Myocyte (in vitro differentiated cells): ENCODE data around the gene TMEM132C. TPM values are rescaled to one million over a fixed set of nuclear protein-coding genes. Genes with fewer than 3 reads are reported as not detected.

Experiments used
- DNase-seq: peaks from one replicate; pipeline ENCODE4 v3.0.0-alpha.2; 2012; ENCODE audit warnings: low read depth
- total RNA-seq: library from RNA; depleted of rRNA; stranded (reverse); fragments of >200 nt; gene quantifications from 2 replicates; pipeline ENCODE4 v1.2.3, GENCODE V29; 2014

Gene TMEM132C
- total RNA-seq, 1 donor from 2014 or later: not detected

- DNase-seq: no peak
These were observed 339.6 kb downstream of the TMEM132C start for GRCh38 chr12:128606538-128606937.

- no peak for DNase-seq
These were observed 340.0 kb downstream of the TMEM132C start for GRCh38 chr12:128606970-128607369.

DNA sequence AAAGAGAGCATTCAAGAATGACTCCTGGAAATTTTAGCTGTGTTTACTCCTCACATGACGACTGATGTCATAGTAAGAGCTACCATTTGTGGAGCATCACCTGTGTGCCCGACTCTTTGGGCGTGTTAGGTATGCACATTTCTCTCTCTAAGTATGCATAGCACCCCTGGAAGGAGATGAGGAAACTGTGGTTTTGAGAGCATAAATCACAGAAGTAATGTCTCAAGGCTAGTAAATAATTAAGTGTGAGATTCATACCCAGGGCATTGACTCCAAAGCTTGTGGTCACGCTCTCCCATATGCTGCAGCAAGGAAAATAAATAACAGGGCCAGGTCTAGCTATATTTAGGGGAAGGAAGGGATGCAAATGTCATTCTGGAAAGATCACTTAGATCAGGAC is 340.7 kb downstream of the TMEM132C start:
- no peak for DNase-seq

DNA sequence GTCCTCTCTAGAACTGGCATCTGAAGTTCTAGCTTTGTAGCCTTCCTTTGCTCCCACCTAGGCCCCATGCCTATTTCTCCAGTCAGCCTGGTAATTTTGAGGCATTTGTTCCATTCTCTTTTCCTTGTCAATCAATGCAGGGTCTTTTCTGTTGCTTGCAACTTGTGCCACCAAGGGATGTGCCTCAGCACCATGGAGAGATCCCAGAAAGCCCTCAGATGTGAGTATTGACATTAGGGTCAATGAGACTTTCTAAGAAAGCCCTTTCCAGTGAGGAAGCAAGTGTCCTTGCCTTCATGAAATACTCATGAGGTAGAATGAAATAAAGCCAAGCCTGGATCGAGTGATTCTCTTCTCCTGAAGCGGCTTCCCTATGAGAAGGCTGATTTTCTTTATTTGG is 342.9 kb downstream of the TMEM132C start:
- no peak for DNase-seq

DNA sequence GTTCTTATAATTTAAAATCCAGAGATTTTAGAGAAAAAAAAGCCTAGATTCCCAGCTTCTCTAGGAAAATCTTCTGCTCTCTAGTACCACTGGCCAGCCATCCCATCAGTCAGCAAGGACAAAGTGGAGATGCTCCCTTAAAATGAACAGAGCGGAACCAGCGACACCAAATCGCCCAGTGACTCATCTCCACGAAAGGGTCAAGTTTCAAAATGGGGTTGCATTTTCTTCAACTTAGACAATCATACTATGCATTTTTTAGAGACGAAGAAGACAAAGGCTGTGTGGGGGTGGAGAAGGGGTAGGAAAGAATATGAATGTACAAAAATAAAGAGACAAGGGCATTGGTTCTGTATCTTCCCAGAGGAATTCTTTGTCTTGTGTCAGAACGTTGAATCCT is 344.8 kb downstream of the TMEM132C start:
- no peak for DNase-seq

GRCh38 chr12:128612150-128612850 is 345.3 kb downstream of the TMEM132C start:
- no peak for DNase-seq

GRCh38 chr12:128613837-128614590 is 347.0 kb downstream of the TMEM132C start:
- DNase-seq: no peak

- no peak for DNase-seq
These were observed 350.4 kb downstream of the TMEM132C start for GRCh38 chr12:128617304-128617833.

GRCh38 chr12:128619263-128619662 is 352.3 kb downstream of the TMEM132C start:
- DNase-seq: no peak

GRCh38 chr12:128621304-128621703 is 354.3 kb downstream of the TMEM132C start:
- no peak for DNase-seq

DNA sequence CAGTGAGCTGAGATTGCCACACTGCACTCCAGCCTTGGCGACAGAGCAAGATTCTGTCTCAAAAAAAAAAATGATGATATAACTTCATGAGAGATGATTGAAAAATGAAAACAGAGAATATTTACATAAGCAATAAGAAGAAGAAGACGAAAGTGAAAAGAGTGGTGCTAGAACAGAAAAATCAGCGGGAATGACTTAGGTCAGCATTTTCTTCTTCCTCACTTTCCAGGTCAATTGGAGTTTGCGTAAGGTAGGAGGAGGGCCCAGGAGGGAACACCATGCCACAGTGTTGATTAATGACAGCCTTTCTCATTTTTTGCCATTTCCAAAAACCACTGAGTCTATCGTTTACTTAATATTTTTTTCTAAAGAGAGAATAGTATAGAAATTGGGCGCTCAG is 356.8 kb downstream of the TMEM132C start:
- DNase-seq: no peak

- no peak for DNase-seq
These were observed 359.9 kb downstream of the TMEM132C start for GRCh38 chr12:128626808-128627320.

DNA sequence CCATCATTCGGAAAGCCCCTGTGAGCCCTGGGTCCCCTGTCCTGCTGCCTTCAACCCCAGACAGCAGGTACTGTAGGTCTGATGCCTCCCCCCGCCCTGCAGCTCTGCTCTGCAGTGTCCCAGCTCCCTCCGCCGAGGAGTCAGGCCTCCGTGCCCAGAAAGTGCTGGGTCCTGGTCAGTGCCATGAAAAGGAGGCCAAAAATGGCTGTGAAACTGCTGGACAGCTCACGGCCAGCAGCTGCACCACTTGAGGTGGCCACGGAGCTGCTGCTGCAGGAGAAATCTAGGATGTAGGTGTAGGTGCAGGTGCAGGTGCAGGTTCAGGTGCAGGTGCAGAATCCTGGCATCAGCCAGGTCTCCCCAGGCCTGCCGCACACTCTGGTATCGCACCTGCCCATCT is 360.7 kb downstream of the TMEM132C start:
- DNase-seq: no peak

DNA sequence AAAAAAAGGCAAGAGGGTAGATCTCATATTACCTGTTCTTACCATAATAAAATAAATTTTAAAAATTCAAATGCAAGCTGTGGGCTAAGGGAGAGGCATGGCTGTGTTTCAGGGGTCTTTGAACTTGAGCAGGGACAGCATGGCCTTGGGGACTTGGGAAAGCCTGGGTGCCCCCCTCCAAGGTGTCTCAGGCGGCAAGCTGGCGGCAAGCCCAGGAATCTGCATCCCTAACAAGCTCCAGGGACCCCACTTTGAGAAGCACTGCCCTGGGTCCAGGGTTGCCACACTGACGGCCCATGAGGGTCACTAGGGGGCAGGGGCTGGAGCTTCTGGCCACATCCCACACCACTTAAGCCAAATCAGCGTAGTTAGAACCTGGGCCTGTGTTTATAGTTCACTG is 363.0 kb downstream of the TMEM132C start:
- DNase-seq: no peak

GRCh38 chr12:128637642-128638606 is 371.0 kb downstream of the TMEM132C start:
- DNase-seq: no peak

DNA sequence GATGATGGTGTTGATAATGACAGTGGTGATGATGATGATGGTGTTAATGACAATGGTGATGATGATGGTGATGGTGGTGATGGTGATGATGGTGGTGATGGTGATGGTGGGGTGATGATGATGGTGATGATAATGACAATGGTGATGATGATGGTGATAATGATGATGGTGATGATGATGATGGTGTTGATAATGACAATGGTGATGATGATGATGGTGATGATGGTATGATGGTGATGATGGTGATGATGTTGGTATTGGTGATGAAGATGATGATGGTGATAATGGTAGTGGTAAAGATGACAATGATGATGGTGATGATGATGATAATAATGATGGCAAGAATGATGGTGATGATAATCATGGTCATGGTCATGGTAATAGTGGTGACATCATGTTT is 372.1 kb downstream of the TMEM132C start:
- DNase-seq: no peak

GRCh38 chr12:128643155-128643554 is 376.2 kb downstream of the TMEM132C start:
- DNase-seq: no peak

GRCh38 chr12:128644664-128645296 is 377.8 kb downstream of the TMEM132C start:
- no peak for DNase-seq

DNA sequence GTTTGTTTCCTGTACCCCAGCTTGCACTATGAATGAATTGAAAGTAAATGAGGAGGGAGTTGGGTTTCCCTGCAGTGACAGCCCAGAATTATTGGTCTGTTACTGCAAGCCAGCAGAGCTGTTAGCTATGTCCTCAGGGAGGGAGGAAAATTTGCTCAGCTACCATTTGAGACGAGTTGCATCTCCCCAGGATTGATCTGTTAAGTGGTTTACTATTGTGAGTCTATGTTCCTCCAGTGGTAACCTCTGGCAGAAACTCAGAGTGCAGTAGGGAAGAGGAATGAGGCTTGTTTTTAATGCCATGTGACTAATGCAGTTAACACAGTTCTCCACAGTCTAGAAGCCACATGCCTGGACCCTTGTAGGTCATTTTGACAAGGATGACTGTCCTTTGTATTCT is 382.9 kb downstream of the TMEM132C start:
- DNase-seq: no peak

GRCh38 chr12:128652136-128652751 is 385.3 kb downstream of the TMEM132C start:
- DNase-seq: no peak
